Measurements from ENCODE around the gene RNF227.

GRCh38 chr17:7930841-7931631 lies 14.9 kb upstream of the RNF227 start:
- TF ChIP-seq, protein P1, sequence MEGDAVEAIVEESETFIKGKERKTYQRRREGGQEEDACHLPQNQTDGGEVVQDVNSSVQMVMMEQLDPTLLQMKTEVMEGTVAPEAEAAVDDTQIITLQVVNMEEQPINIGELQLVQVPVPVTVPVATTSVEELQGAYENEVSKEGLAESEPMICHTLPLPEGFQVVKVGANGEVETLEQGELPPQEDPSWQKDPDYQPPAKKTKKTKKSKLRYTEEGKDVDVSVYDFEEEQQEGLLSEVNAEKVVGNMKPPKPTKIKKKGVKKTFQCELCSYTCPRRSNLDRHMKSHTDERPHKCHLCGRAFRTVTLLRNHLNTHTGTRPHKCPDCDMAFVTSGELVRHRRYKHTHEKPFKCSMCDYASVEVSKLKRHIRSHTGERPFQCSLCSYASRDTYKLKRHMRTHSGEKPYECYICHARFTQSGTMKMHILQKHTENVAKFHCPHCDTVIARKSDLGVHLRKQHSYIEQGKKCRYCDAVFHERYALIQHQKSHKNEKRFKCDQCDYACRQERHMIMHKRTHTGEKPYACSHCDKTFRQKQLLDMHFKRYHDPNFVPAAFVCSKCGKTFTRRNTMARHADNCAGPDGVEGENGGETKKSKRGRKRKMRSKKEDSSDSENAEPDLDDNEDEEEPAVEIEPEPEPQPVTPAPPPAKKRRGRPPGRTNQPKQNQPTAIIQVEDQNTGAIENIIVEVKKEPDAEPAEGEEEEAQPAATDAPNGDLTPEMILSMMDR (IDR thresholded peaks at IDR 0.05), result no peak
- no peak for TF ChIP-seq EZH2phosphoT487 (IDR thresholded peaks at IDR 0.05)

All from neural progenitor cell (in vitro differentiated cells).